IMR-90 (cell line): ENCODE measurements around the gene ABHD2. TPM values are rescaled to one million over a fixed set of nuclear protein-coding genes. Genes with fewer than 3 reads are reported as not detected.
A peak's percentile ranks its signal among the peaks of the same experiment; 100 is the strongest.

Experiments
- ATAC-seq: fragments of 200-7000 bp; cut with Tn5 transposase; 2 replicates; pipeline ENCODE4 v1.9.1; 2020; ENCODE audit warnings: low read depth, mild to moderate bottlenecking, moderate library complexity
- BruUV-seq: library from RNA; stranded (reverse); fragments of 400-500 nt; replicated peaks from 2 replicates; lab custom pipeline; 2021; lab: Mats Ljungman, UMichigan
- CTCF ChIA-PET: fragments of 300-600 bp; formaldehyde crosslinking; extraction: SDS; loops from one replicate; lab custom pipeline; 2021; ENCODE audit warnings: antibody characterized with exemption; lab: Yijun Ruan, JAX
- POLR2A ChIA-PET: fragments of 300-600 bp; sonication (Branson Sonifier 250); formaldehyde crosslinking; loops from one replicate; lab custom pipeline; 2022; ENCODE audit warnings: antibody characterized with exemption; ENCODE audit not compliant: unreplicated experiment; lab: Charles Lee
- DNase-seq: peaks from one replicate; pipeline ENCODE4 v3.0.0; 2013
- H2AFZ ChIP-seq: replicated peaks from 2 replicates; pipeline ENCODE3; 2013; ENCODE audit warnings: low read length, mild to moderate bottlenecking; ENCODE audit not compliant: poor library complexity
- H2AK5ac ChIP-seq: 2 replicates; pipeline ENCODE4 v1.6.1; 2013; ENCODE audit warnings: low read depth, low read length, inconsistent platforms
- H2AK9ac ChIP-seq: replicated peaks from 2 replicates; pipeline ENCODE3; 2013; ENCODE audit warnings: mild to moderate bottlenecking, low read depth, low read length, moderate library complexity; ENCODE audit not compliant: poor library complexity
- H2BK120ac ChIP-seq: 2 replicates; pipeline ENCODE4 v1.6.1; 2013; ENCODE audit warnings: low read depth, low read length, inconsistent platforms
- H2BK15ac ChIP-seq: 3 replicates; pipeline ENCODE4 v1.6.1; 2013; ENCODE audit warnings: low read depth, low read length, inconsistent platforms
- H2BK20ac ChIP-seq: 2 replicates; pipeline ENCODE4 v1.6.1; 2013; ENCODE audit warnings: low read depth, mild to moderate bottlenecking, inconsistent platforms, low read length, moderate library complexity
- H2BK5ac ChIP-seq: 2 replicates; pipeline ENCODE4 v1.6.1; 2013; ENCODE audit warnings: mild to moderate bottlenecking, low read depth, low read length, inconsistent platforms; ENCODE audit not compliant: poor library complexity, severe bottlenecking
- H3K14ac ChIP-seq: replicated peaks from 2 replicates; pipeline ENCODE4 v1.6.1; 2013; ENCODE audit warnings: low read depth, low read length, inconsistent platforms
- H3K18ac ChIP-seq: 2 replicates; pipeline ENCODE4 v1.6.1; 2013; ENCODE audit warnings: low read depth, low read length, control low read depth
- H3K23ac ChIP-seq: 2 replicates; pipeline ENCODE4 v1.6.1; 2013; ENCODE audit warnings: low read depth, low read length, inconsistent platforms
- H3K27ac ChIP-seq: 2 replicates; pipeline ENCODE4 v1.5.1; 2013; ENCODE audit warnings: mild to moderate bottlenecking, control low read depth, low read length; ENCODE audit not compliant: insufficient read depth
- H3K27me3 ChIP-seq: 2 replicates; pipeline ENCODE4 v1.6.1; 2013; ENCODE audit warnings: low read length; ENCODE audit not compliant: control insufficient read depth, insufficient read depth
- H3K36me3 ChIP-seq: 2 replicates; pipeline ENCODE4 v1.6.1; 2013; ENCODE audit warnings: low read length, mixed read lengths; ENCODE audit not compliant: control insufficient read depth, insufficient read depth
- H3K4ac ChIP-seq: 2 replicates; pipeline ENCODE4 v1.6.1; 2013; ENCODE audit warnings: low read depth, low read length, inconsistent platforms
- H3K4me1 ChIP-seq: 2 replicates; pipeline ENCODE4 v1.6.1; 2013; ENCODE audit warnings: low read length, mixed read lengths; ENCODE audit not compliant: control insufficient read depth, insufficient read depth
- H3K4me2 ChIP-seq: 2 replicates; pipeline ENCODE4 v1.6.1; 2013; ENCODE audit warnings: low read depth, mild to moderate bottlenecking, control low read depth, low read length, moderate library complexity
- H3K4me3 ChIP-seq: 2 replicates; pipeline ENCODE4 v1.5.1; 2013; ENCODE audit warnings: low read depth, mild to moderate bottlenecking, control low read depth, low read length, moderate library complexity; ENCODE audit not compliant: insufficient read depth
- H3K56ac ChIP-seq: 2 replicates; pipeline ENCODE4 v1.6.1; 2013; ENCODE audit warnings: low read length, inconsistent platforms; ENCODE audit not compliant: insufficient read depth; ENCODE audit errors: extremely low read depth
- H3K79me1 ChIP-seq, 2 experiments: 2 replicates each; pipeline ENCODE4 v1.6.1; 2013; ENCODE audit warnings: low read length in 2 of 2, inconsistent platforms in 1 of 2, low read depth in 1 of 2
- H3K9ac ChIP-seq: 2 replicates; pipeline ENCODE4 v1.6.1; 2013; ENCODE audit warnings: low read depth, low read length, control low read depth
- H3K9me1 ChIP-seq: 2 replicates; pipeline ENCODE4 v1.6.1; 2013; ENCODE audit warnings: low read length, inconsistent platforms; ENCODE audit not compliant: insufficient read depth
- H3K9me3 ChIP-seq: 2 replicates; pipeline ENCODE4 v1.6.1; 2013; ENCODE audit warnings: low read length; ENCODE audit not compliant: control insufficient read depth, insufficient read depth
- H4K20me1 ChIP-seq: 2 replicates; pipeline ENCODE4 v1.6.1; 2013; ENCODE audit warnings: low read length, inconsistent platforms; ENCODE audit not compliant: insufficient read depth
- H4K5ac ChIP-seq: 2 replicates; pipeline ENCODE4 v1.6.1; 2013; ENCODE audit warnings: mild to moderate bottlenecking, low read depth, low read length, control low read depth
- H4K8ac ChIP-seq, 2 experiments: 2 replicates each; pipeline ENCODE4 v1.6.1; 2013; ENCODE audit warnings: low read depth in 2 of 2, low read length in 2 of 2, control low read depth in 1 of 2, inconsistent platforms in 1 of 2
- H4K91ac ChIP-seq: 2 replicates; pipeline ENCODE4 v1.6.1; 2013; ENCODE audit warnings: low read depth, low read length, inconsistent platforms; ENCODE audit not compliant: insufficient read depth
- BHLHE40 ChIP-seq: fragments of 150-350 bp; IDR thresholded peaks from 2 replicates; pipeline ENCODE4 v1.6.1; 2016; ENCODE audit warnings: mild to moderate bottlenecking, low read depth, low read length
- CEBPB ChIP-seq: IDR thresholded peaks from 2 replicates; pipeline ENCODE4 v1.6.1; 2012; ENCODE audit warnings: low read depth, low read length, improper control_type of control experiment
- CHD1 ChIP-seq: IDR thresholded peaks from 2 replicates; pipeline ENCODE4 v1.6.1; 2012; ENCODE audit warnings: low read depth, low read length, improper control_type of control experiment
- MAFK ChIP-seq: IDR thresholded peaks from 2 replicates; pipeline ENCODE4 v1.6.1; 2012; ENCODE audit warnings: low read depth, low read length, improper control_type of control experiment
- MXI1 ChIP-seq: IDR thresholded peaks from 2 replicates; pipeline ENCODE4 v1.6.1; 2012; ENCODE audit warnings: low read depth, mild to moderate bottlenecking, low read length, moderate library complexity, borderline replicate concordance
- RFX5 ChIP-seq: IDR thresholded peaks from 2 replicates; pipeline ENCODE4 v1.8.0; 2012; ENCODE audit warnings: low read depth, mild to moderate bottlenecking, low read length, moderate library complexity
- SMC3 ChIP-seq: fragments of 150-350 bp; IDR thresholded peaks from 2 replicates; pipeline ENCODE4 v1.6.1; 2016; ENCODE audit warnings: low read depth, mild to moderate bottlenecking, antibody characterized with exemption, low read length, moderate library complexity
- USF2 ChIP-seq: fragments of 150-350 bp; IDR thresholded peaks from 2 replicates; pipeline ENCODE4 v1.6.1; 2017; ENCODE audit warnings: mild to moderate bottlenecking, antibody characterized with exemption, low read length, low read depth
- WGBS, 2 experiments: methylation state at CpG; one replicate each; pipeline versions ENCODE4 v1.1.5 to v1.1.7; 2013; ENCODE audit warnings: missing lambda C conversion rate in 2 of 2; ENCODE audit not compliant: insufficient read length in 1 of 2; ENCODE audit errors: extremely low coverage in 2 of 2; 5-methylcytosine and 5-hydroxymethylcytosine counted together
- dilution Hi-C: fragments of 300-500 bp; cut with HindIII; formaldehyde crosslinking; loops from one replicate; pipeline ENCODE4 v1.14.3; 2018; ENCODE audit warnings: low sequenced_read_pairs; ENCODE audit not compliant: unreplicated experiment
- in situ Hi-C: fragments of 300-500 bp; cut with MboI; formaldehyde crosslinking; loops from 3 replicates; pipeline ENCODE4 v1.14.3; 2019; ENCODE audit warnings: low sequenced_read_pairs, inconsistent platforms, mixed read lengths
- intact Hi-C: fragments of 100-400 bp; cut with micrococcal nuclease; formaldehyde crosslinking; loops from 2 replicates; pipeline ENCODE4 v1.10.0; 2022
- polyA plus RNA-seq, 3 experiments: library from polyadenylated mRNA; depleted of rRNA; stranded (reverse); fragments of >200 nt; gene quantifications; 2 replicates each; pipeline ENCODE4 v1.2.3, GENCODE V29; 2012; ENCODE audit warnings: low replicate concordance in 1 of 3
- total RNA-seq: library from RNA; depleted of rRNA; stranded (reverse); fragments of >200 nt; gene quantifications from 2 replicates; pipeline ENCODE4 v1.2.3, GENCODE V29; 2012

The ABHD2 gene
- total and polyA plus RNA-seq, 2 of the 4 experiments (the other 2 are of a cell fraction), result 31.2 to 62.9 TPM

- CTCF ChIA-PET, result interaction anchor here (1.2 kb wide), 1 partner anchor 46 kb away, joined by 3 read pairs; no protein-coding TSS in a partner anchor
- in situ Hi-C loops, result loop anchor here (5.0 kb wide), 2 partner anchors 118 to 273 kb away; no protein-coding TSS in a partner anchor
- ATAC-seq, result no peak
Observed at GRCh38 chr15:89175617-89176191, 87.4 kb downstream of the ABHD2 start.

More at GRCh38 chr15:89175617-89176191, 87.4 kb downstream of the ABHD2 start:
- Histone ChIP-seq H3K9me1 (peaks cover 4% of the 10 kb centered on the region; the same call in 1 of the 2 replicates), H2AK9ac (no peak overlapping the region), H3K36me3 (peaks cover 20% of the 10 kb centered on the region), H4K8ac (no peak overlapping the region), H4K20me1 (no peaks in the 10 kb centered on the region), H3K18ac (no peak overlapping the region), H3K27me3 (no peaks in the 10 kb centered on the region), H3K56ac (no peak overlapping the region), H2BK120ac (no peak overlapping the region), H3K79me1 (peaks cover 6 to 19% of the 10 kb centered on the region in 2 experiments; a peak in 2 of 4 replicates), H3K4me1 (peaks cover 5% of the 10 kb centered on the region; the same call in 1 of the 2 replicates), H3K23ac (no peak overlapping the region), H3K4me3 (no peak overlapping the region), H2BK15ac (no peak overlapping the region), H2AFZ (no peak overlapping the region), H2AK5ac (no peak overlapping the region), H3K14ac (no peak overlapping the region), H2BK5ac (no peak overlapping the region), H4K5ac (no peak overlapping the region), H4K91ac (no peak overlapping the region), H3K4me2 (no peak overlapping the region), H2BK20ac (no peak overlapping the region), H3K4ac (no peak overlapping the region), H3K9ac (no peak overlapping the region), H3K9me3 (no peaks in the 10 kb centered on the region), H3K27ac (no peak overlapping the region)
- POLR2A ChIA-PET, result no interaction called here
- intact Hi-C loops (no loop called here), dilution Hi-C loops (no loop called here)
- no peak for TF ChIP-seq CHD1
- TF ChIP-seq MAFK, result no peak
- TF ChIP-seq CEBPB, result 0 out of 2 replicates have a peak, but pooled peaks have one; percentile 30
- no peak for TF ChIP-seq USF2
- no peak for TF ChIP-seq MXI1
- TF ChIP-seq SMC3, result no peak
- TF ChIP-seq BHLHE40, result no peak
- TF ChIP-seq RFX5, result no peak
- no peak for DNase-seq
- BruUV-seq, result no TSS peak
- WGBS, 2 experiments, result 82 to 100% methylated on average over 1 to 2 of the region's 13 CpGs
